Spleen (tissue), 11 donors: Measurements from ENCODE around the gene DMGDH. TPM values are rescaled to one million over a fixed set of nuclear protein-coding genes. Genes with fewer than 3 reads are reported as not detected.

Experiments used
- DNase-seq: peaks from one replicate; pipeline ENCODE4 v3.0.0-alpha.2; 2020
- H3K27ac ChIP-seq, 8 donors: fragments of 200-600 bp; sonication (generic) in 7 of 8; 1 replicate in 4 of 8; 2 replicates in 4 of 8; pipeline versions ENCODE4 v1.5.0 to v1.8.0; 2016 to 2021; ENCODE audit warnings: inconsistent platforms in 4 of 8, mild to moderate bottlenecking in 4 of 8, moderate library complexity in 1 of 8
- H3K27me3 ChIP-seq, 7 donors: fragments of 200-600 bp; sonication (generic) in 6 of 7; replicated peaks in 1 of 7; 1 replicate in 4 of 7; 2 replicates in 3 of 7; pipeline versions ENCODE4 v1.5.0 to v1.8.0; 2016 to 2021; ENCODE audit warnings: inconsistent platforms in 3 of 7, mild to moderate bottlenecking in 1 of 7
- H3K36me3 ChIP-seq, 6 donors: fragments of 200-600 bp; sonication (generic) in 5 of 6; 1 replicate in 4 of 6; 2 replicates in 2 of 6; pipeline versions ENCODE4 v1.5.0 to v1.8.0; 2016 to 2021; ENCODE audit warnings: inconsistent platforms in 2 of 6
- H3K4me1 ChIP-seq, 6 donors: fragments of 200-600 bp; sonication (generic) in 5 of 6; 1 replicate in 3 of 6; 2 replicates in 3 of 6; pipeline versions ENCODE4 v1.5.0 to v1.8.0; 2016 to 2021; ENCODE audit warnings: inconsistent platforms in 3 of 6
- H3K4me3 ChIP-seq, 8 donors: fragments of 200-600 bp; sonication (generic) in 7 of 8; 1 replicate in 4 of 8; 2 replicates in 4 of 8; pipeline versions ENCODE4 v1.5.0 to v1.8.0; 2016 to 2021; ENCODE audit warnings: inconsistent platforms in 4 of 8, mild to moderate bottlenecking in 4 of 8, moderate library complexity in 2 of 8
- H3K9me3 ChIP-seq, 8 donors: fragments of 200-600 bp; sonication (generic) in 7 of 8; 1 replicate in 4 of 8; 2 replicates in 4 of 8; pipeline versions ENCODE4 v1.5.0 to v1.8.0; 2016 to 2021; ENCODE audit warnings: inconsistent platforms in 4 of 8
- CTCF ChIP-seq, 11 experiments: fragments of 200-600 bp in 7 of 11; fragments of 450-650 bp in 4 of 11; sonication (generic) in 4 of 11; IDR thresholded peaks in 8 of 11; conservative IDR thresholded peaks in 3 of 11; 1 replicate in 7 of 11; 2 replicates in 4 of 11; pipeline versions ENCODE4 v1.4.0 to v1.8.0; 2016 to 2021; ENCODE audit warnings: antibody characterized with exemption in 11 of 11, inconsistent platforms in 4 of 11, mild to moderate bottlenecking in 1 of 11
- POLR2A ChIP-seq, 3 donors: fragments of 450-650 bp; IDR thresholded peaks; one replicate each; pipeline ENCODE4 v1.5.1; 2017; ENCODE audit warnings: antibody characterized with exemption in 3 of 3, mild to moderate bottlenecking in 1 of 3
- POLR2AphosphoS5 ChIP-seq, 3 donors: sonication (generic); formaldehyde crosslinking; IDR thresholded peaks; one replicate each; pipeline ENCODE4 v1.5.1; 2017; ENCODE audit warnings: antibody characterized with exemption in 3 of 3
- WGBS, 5 donors: extraction: QIAGEN DNeasy Blood & Tissue Kit in 3 of 5; methylation state at CpG; one replicate each; pipeline versions ENCODE4 v1.1.5 to v1.1.7; 2013 to 2018; 5-methylcytosine and 5-hydroxymethylcytosine counted together
- intact Hi-C: fragments of 100-400 bp; cut with DNase I; formaldehyde crosslinking; loops from one replicate; pipeline ENCODE4 v1.15.0; 2023; ENCODE audit warnings: low total_unique reads
- polyA plus RNA-seq, 3 donors: library from polyadenylated mRNA; stranded (reverse); fragments of 200-250 nt; gene quantifications; one replicate each; pipeline ENCODE4 v1.2.1, GENCODE V29; 2013
- total RNA-seq, 7 donors: library from RNA; depleted of rRNA in 3 of 7; stranded (reverse); fragments of >200 nt in 3 of 7; fragmentation: NEBNext Ultra II Directional in 4 of 7; extraction: Animal tissue kit (Norgen Biotek cat#: 25700) in 4 of 7; gene quantifications; one replicate each; pipeline versions ENCODE4 v1.1.0 to v1.2.1, GENCODE V29; 2016 to 2021
- donor health status: healthy with polysubstance abuse.
- donor health status: DM: no; HTN: no; CAD: no; lungs with moderate emphysema.
- donor health status: DM: no; HTN: no; CAD: no.
- donor health status: Bipolar disorder and iron deficiency.
- donor health status: healthy.
- donor health status: DM: no; HTN: no; CAD: no.
- donor health status: DM: yes; HTN: yes; CAD: no.

Gene DMGDH
- total and polyA plus RNA-seq, 10 donors, result 0.06 to 1.4 (median 0.45) TPM; not detected in 2

- intact Hi-C loops, result no loop called here
- TF ChIP-seq POLR2AphosphoS5 (IDR thresholded peaks at IDR 0.05) (no peak), CTCF (IDR thresholded peaks at IDR 0.05 in 8 of 11, conservative IDR thresholded peaks at IDR 0.05 in 3 of 11) (no peak), POLR2A (IDR thresholded peaks at IDR 0.05) (no peak)
- WGBS, 5 donors, result 46 to 78% (median 63%) methylated on average over 3 of the region's 3 CpGs
- Histone ChIP-seq H3K4me3 (no peak overlapping the region), H3K9me3 (peaks cover 0 to 3% (median 0%) of the 10 kb centered on the region in 8 donors), H3K4me1 (no peaks in the 10 kb centered on the region), H3K27ac (no peak overlapping the region), H3K27me3 (no peaks in the 10 kb centered on the region), H3K36me3 (no peaks in the 10 kb centered on the region)
- no peak for DNase-seq
These were observed 8.3 kb upstream of the DMGDH start for GRCh38 chr5:79077680-79078365.

- 74 to 82% (median 78%) methylated on average over 4 of the region's 4 CpGs for WGBS, 5 donors
- no peak overlapping the region for H3K27ac ChIP-seq
- no peaks in the 10 kb centered on the region for H3K36me3 ChIP-seq
- no peak overlapping the region for H3K4me3 ChIP-seq
- intact Hi-C loops, result no loop called here
- peaks cover 0 to 3% (median 0%) of the 10 kb centered on the region in 8 donors for H3K9me3 ChIP-seq
- H3K4me1 ChIP-seq, result no peaks in the 10 kb centered on the region
- DNase-seq, result no peak
- H3K27me3 ChIP-seq, result peaks cover 0 to 4% (median 0%) of the 10 kb centered on the region in 7 donors
- TF ChIP-seq POLR2A (IDR thresholded peaks at IDR 0.05), result no peak
- TF ChIP-seq CTCF (IDR thresholded peaks at IDR 0.05 in 8 of 11, conservative IDR thresholded peaks at IDR 0.05 in 3 of 11), result no peak
- no peak for TF ChIP-seq POLR2AphosphoS5 (IDR thresholded peaks at IDR 0.05)
These were observed 7.3 kb upstream of the DMGDH start for GRCh38 chr5:79076819-79077218.

- no peaks in the 10 kb centered on the region for H3K4me1 ChIP-seq
- H3K27ac ChIP-seq, result no peak overlapping the region
- peaks cover 0 to 3% (median 0%) of the 10 kb centered on the region in 8 donors for H3K9me3 ChIP-seq
- no peaks in the 10 kb centered on the region for H3K36me3 ChIP-seq
- no peak for DNase-seq
- peaks cover 0 to 11% (median 0%) of the 10 kb centered on the region in 7 donors for H3K27me3 ChIP-seq
- TF ChIP-seq POLR2A (IDR thresholded peaks at IDR 0.05) (no peak), POLR2AphosphoS5 (IDR thresholded peaks at IDR 0.05) (no peak), CTCF (IDR thresholded peaks at IDR 0.05 in 8 of 11, conservative IDR thresholded peaks at IDR 0.05 in 3 of 11) (no peak)
- intact Hi-C loops, result no loop called here
- no peak overlapping the region for H3K4me3 ChIP-seq
- WGBS, 5 donors, result 84 to 94% (median 88%) methylated on average over 11 of the region's 11 CpGs
These were observed 6.4 kb upstream of the DMGDH start for GRCh38 chr5:79075646-79076426.

- H3K4me1 ChIP-seq, result peaks cover 0 to 5% (median 0%) of the 10 kb centered on the region in 6 donors
- intact Hi-C loops, result no loop called here
- peaks cover 0 to 21% (median 7%) of the 10 kb centered on the region in 7 donors for H3K27me3 ChIP-seq
- WGBS, 5 donors, result 76 to 91% (median 80%) methylated on average over 6 of the region's 6 CpGs
- H3K27ac ChIP-seq, result no peak overlapping the region
- H3K4me3 ChIP-seq, result no peak overlapping the region
- no peak for TF ChIP-seq POLR2A (IDR thresholded peaks at IDR 0.05)
- TF ChIP-seq POLR2AphosphoS5 (IDR thresholded peaks at IDR 0.05), result no peak
- TF ChIP-seq CTCF (IDR thresholded peaks at IDR 0.05 in 8 of 11, conservative IDR thresholded peaks at IDR 0.05 in 3 of 11), result no peak
- H3K36me3 ChIP-seq, result no peaks in the 10 kb centered on the region
- H3K9me3 ChIP-seq, result peaks cover 0 to 3% (median 0%) of the 10 kb centered on the region in 8 donors
- no peak for DNase-seq
These were observed 5.2 kb upstream of the DMGDH start for GRCh38 chr5:79074641-79075040.
